Transverse colon (tissue), 4 donors: ENCODE data around the gene ST8SIA5. TPM values are rescaled to one million over a fixed set of nuclear protein-coding genes. Genes with fewer than 3 reads are reported as not detected.

Experiments
- DNase-seq: peaks from one replicate; pipeline ENCODE4 v3.0.0-alpha.2; 2019
- H3K27ac ChIP-seq, 4 donors: fragments of 200-600 bp; sonication (generic); 2 replicates each; pipeline ENCODE4 v1.5.1; 2016 to 2018; ENCODE audit warnings: inconsistent platforms in 4 of 4
- H3K27me3 ChIP-seq: fragments of 200-600 bp; sonication (generic); 2 replicates; pipeline ENCODE4 v1.5.1; 2017; ENCODE audit warnings: inconsistent platforms
- H3K36me3 ChIP-seq, 4 donors: fragments of 200-600 bp; sonication (generic); 2 replicates each; pipeline ENCODE4 v1.5.1; 2017 to 2019; ENCODE audit warnings: inconsistent platforms in 4 of 4
- H3K4me1 ChIP-seq, 4 donors: fragments of 200-600 bp; sonication (generic); 2 replicates each; pipeline ENCODE4 v1.5.1; 2017 to 2020; ENCODE audit warnings: inconsistent platforms in 4 of 4
- H3K4me3 ChIP-seq, 4 donors: fragments of 200-600 bp; sonication (generic); 1 replicate in 1 of 4; 2 replicates in 3 of 4; pipeline versions ENCODE4 v1.5.1 to v1.6.1; 2017 to 2019; ENCODE audit warnings: inconsistent platforms in 4 of 4
- H3K9me3 ChIP-seq, 2 donors: fragments of 200-600 bp; sonication (generic); 2 replicates each; pipeline ENCODE4 v1.5.1; 2017 to 2019; ENCODE audit warnings: inconsistent platforms in 2 of 2
- CTCF ChIP-seq, 5 experiments: fragments of 200-600 bp in 3 of 5; fragments of 450-650 bp in 2 of 5; sonication (generic) in 3 of 5; IDR thresholded peaks; 1 replicate in 2 of 5; 2 replicates in 3 of 5; pipeline ENCODE4 v1.5.1; 2016 to 2017; ENCODE audit warnings: antibody characterized with exemption in 5 of 5, inconsistent platforms in 3 of 5, mild to moderate bottlenecking in 2 of 5, moderate library complexity in 1 of 5
- EP300 ChIP-seq: sonication (generic); formaldehyde crosslinking; IDR thresholded peaks from one replicate; pipeline ENCODE4 v1.6.1; 2017; ENCODE audit warnings: antibody characterized with exemption, low read depth
- POLR2A ChIP-seq: fragments of 450-650 bp; IDR thresholded peaks from one replicate; pipeline ENCODE4 v1.6.1; 2016; ENCODE audit warnings: antibody characterized with exemption, mild to moderate bottlenecking, moderate library complexity
- POLR2AphosphoS5 ChIP-seq, 3 donors: sonication (generic); formaldehyde crosslinking; IDR thresholded peaks; one replicate each; pipeline ENCODE4 v1.6.1; 2016; ENCODE audit warnings: antibody characterized with exemption in 3 of 3
- whole genome bisulfite sequencing, 2 donors: methylation state at CpG; one replicate each; pipeline ENCODE4 v1.1.5; 2018; ENCODE audit warnings: low coverage in 1 of 2; 5-methylcytosine and 5-hydroxymethylcytosine counted together
- in situ Hi-C, 4 donors: fragments of 200-750 bp; cut with MboI; loops; one replicate each; pipeline versions ENCODE4 v1.15.0 to v1.15.1; 2017; ENCODE audit warnings: low sequenced_read_pairs in 3 of 4, low pct_ligation_motif_present in 1 of 4, low pct_unique_long_range_greater_than_20kb in 1 of 4
- intact Hi-C: fragments of 100-400 bp; cut with DNase I; formaldehyde crosslinking; loops from one replicate; pipeline ENCODE4 v1.15.1; 2023; ENCODE audit warnings: low total_unique reads
- total RNA-seq, 4 donors: library from RNA; depleted of rRNA; stranded (reverse); fragments of >200 nt; gene quantifications; one replicate each; pipeline ENCODE4 v1.1.0, GENCODE V29; 2016

The ST8SIA5 gene
- total RNA-seq, 4 donors from 2014 or later: 0.41 TPM; not detected in 3

DNA sequence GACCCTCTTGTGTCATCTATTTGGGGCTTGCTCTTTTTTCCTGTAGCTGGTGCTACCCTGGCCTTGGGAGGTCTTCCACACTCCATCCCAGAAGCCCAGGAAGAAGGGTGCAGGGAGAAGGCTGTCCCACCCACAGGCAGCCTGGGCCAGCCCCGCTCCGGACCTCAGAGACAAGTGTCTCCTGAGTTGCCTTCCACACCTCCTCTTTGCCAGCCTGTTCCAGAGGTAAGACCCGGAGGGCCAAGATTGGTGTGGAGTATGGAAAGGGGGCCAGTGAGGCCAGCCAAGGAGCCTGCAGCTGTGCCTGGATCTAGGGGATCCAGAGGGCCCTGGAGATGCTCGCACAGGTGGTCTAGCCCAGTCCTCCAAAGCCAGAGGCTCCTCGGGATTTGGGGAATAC, 40.5 kb downstream of the ST8SIA5 start:
- no peak overlapping the region for H3K4me3 ChIP-seq
- DNase-seq: no peak
- 85% methylated on average over 5 of the region's 5 CpGs; no CpG with 5 or more reads in 1 of the 2 donors for WGBS, 2 donors
- H3K4me1 ChIP-seq: no peaks in the 10 kb centered on the region
- no peaks in the 10 kb centered on the region for H3K36me3 ChIP-seq
- no peaks in the 10 kb centered on the region for H3K9me3 ChIP-seq
- intact Hi-C loops (no loop called here), in situ Hi-C loops (no loop called here)
- H3K27me3 ChIP-seq: no peaks in the 10 kb centered on the region
- no peak overlapping the region for H3K27ac ChIP-seq
- TF ChIP-seq POLR2A (no peak), CTCF (IDR thresholded peaks at IDR 0.05) (no peak), POLR2AphosphoS5 (IDR thresholded peaks at IDR 0.05) (no peak), EP300 (no peak)

DNA sequence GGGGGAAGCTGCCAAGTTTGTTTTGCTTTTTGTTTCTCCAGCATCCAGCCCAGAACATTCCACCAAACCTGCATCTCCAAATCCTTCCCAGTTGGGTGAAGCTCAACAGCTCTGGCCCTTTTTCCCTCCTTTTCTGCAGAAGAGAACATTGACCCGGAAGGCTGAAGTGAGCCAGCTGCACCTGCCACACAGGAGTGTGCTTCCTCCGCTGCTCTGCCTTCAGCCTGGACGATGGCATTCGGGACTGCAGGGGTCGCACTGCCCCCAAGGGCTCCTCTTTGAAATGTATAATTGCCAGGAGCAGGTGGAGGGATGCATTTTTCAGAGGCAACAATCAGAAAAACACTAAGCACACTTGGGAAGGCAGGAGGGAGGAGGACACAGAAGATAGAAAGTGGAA, 41.8 kb downstream of the ST8SIA5 start:
- Histone ChIP-seq H3K4me1 (no peaks in the 10 kb centered on the region), H3K27ac (no peak overlapping the region), H3K36me3 (no peaks in the 10 kb centered on the region), H3K9me3 (no peaks in the 10 kb centered on the region), H3K27me3 (no peaks in the 10 kb centered on the region), H3K4me3 (no peak overlapping the region)
- no peak for DNase-seq
- WGBS, 2 donors: 66 to 70% methylated on average over 2 to 5 of the region's 5 CpGs
- in situ Hi-C loops (no loop called here), intact Hi-C loops (no loop called here)
- TF ChIP-seq POLR2A (no peak), POLR2AphosphoS5 (IDR thresholded peaks at IDR 0.05) (no peak), CTCF (IDR thresholded peaks at IDR 0.05) (no peak), EP300 (no peak)

DNA sequence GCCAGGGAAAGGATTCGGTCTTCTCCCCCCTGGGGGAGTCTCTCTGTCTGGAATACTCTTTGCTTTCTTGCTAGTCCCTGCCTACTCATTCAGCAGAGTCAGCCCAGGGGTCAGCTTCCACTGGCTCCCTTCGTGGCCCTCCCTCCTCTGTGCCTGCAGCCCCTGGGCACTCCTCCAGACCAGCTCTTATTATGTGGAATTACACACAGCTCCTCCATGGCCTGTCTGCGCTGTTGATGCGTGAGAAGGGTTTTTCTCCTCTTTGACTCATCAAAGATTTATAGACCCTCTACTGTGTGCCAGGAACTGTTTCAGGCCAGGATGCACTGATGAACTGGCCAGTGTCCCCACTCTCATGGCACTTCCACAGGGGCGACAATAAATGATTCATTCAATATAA, 44.4 kb downstream of the ST8SIA5 start:
- WGBS, 2 donors: 36 to 46% methylated on average over 2 to 5 of the region's 5 CpGs
- Histone ChIP-seq H3K4me3 (no peak overlapping the region), H3K36me3 (no peaks in the 10 kb centered on the region), H3K27me3 (no peaks in the 10 kb centered on the region), H3K9me3 (no peaks in the 10 kb centered on the region), H3K27ac (no peak overlapping the region), H3K4me1 (no peaks in the 10 kb centered on the region)
- intact Hi-C loops: no loop called here
- in situ Hi-C loops: no loop called here
- TF ChIP-seq CTCF (IDR thresholded peaks at IDR 0.05) (no peak), POLR2AphosphoS5 (IDR thresholded peaks at IDR 0.05) (no peak), POLR2A (no peak)
- DNase-seq: no peak

DNA sequence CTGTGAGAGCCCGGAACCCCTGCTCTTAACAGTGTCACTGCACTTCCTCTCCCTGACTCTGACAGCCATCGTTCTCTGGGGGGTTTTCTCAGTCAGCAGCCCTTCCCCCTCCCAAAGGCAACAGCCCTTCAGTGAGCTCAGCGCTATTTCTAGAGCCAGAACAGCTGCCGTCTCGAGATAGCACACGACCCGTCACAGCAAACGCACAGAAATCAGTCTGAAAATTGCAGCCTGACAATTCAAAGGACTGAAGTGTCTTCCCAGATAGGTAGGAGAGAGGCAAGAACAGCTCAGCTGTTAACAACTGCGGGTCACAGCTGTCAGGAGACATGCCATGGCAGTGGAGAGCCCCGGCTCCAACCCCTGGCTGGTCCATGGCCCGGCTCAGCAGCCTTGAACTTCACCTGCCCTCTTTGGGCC, 45.4 kb downstream of the ST8SIA5 start:
- intact Hi-C loops (no loop called here), in situ Hi-C loops (no loop called here)
- DNase-seq: no peak
- 51% methylated on average over 11 of the region's 11 CpGs; no CpG with 5 or more reads in 1 of the 2 donors for WGBS, 2 donors
- H3K4me3 ChIP-seq: no peak overlapping the region
- no peak overlapping the region for H3K27ac ChIP-seq
- H3K4me1 ChIP-seq: no peaks in the 10 kb centered on the region
- TF ChIP-seq EP300 (no peak), POLR2AphosphoS5 (IDR thresholded peaks at IDR 0.05) (no peak), CTCF (IDR thresholded peaks at IDR 0.05) (no peak), POLR2A (no peak)
- no peaks in the 10 kb centered on the region for H3K27me3 ChIP-seq
- no peaks in the 10 kb centered on the region for H3K36me3 ChIP-seq
- no peaks in the 10 kb centered on the region for H3K9me3 ChIP-seq
